ENCODE measurements around the gene CYS1.
A peak's percentile ranks its signal among the peaks of the same experiment; 100 is the strongest.

DNA sequence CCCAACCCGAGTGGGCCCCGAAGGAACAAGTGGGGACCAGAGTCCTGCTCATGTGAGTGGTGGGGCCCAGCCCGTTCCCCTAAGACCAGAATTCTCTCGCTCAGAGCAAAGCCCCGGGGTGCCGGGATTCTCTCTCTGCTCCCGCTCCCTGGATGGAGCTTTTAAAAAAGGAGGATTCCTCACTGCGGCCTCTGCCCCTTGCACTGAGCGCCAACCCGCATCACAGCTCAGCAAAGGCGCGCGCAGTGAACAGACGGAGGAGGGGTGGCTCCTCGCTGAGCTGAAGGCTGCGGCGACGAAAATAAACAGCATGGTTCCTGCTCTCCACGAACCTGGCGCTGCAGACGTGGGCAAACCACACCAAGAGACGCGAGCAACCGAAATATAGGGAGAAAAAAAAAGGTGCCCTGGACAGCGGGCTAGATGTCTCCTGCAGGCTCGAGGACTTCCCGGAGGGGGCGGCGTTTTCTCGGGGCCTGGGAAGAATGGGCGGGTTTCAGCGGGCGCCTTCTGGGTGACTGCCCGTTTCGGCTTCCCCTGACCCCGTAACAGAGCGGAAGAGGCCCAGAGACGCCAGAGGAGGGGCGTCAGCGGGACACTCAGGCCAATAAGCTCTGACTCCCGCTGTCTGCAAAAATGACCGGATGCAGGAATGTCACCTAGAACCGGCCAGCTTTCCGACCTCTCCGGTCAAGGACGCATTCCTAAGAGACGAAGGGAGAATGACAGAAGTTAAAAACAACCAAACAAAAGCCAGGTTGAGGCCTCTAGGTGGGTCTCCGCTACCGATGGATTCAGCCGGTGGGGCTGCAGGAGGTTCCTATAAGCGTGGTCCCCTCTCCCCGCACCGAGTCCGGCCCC is 37.7 kb downstream of the CYS1 start:
- TF ChIP-seq FOXA1 (IDR thresholded peaks at IDR 0.05) (no peak), TAF1 (conservative IDR thresholded peaks at IDR 0.05) (peak; percentile 77), YY1 (IDR thresholded peaks at IDR 0.05) (peak; percentile 63), SP1 (IDR thresholded peaks at IDR 0.05) (peak; percentile 87), FOXA2 (IDR thresholded peaks at IDR 0.05) (no peak), EGR1 (IDR thresholded peaks at IDR 0.05; ENCODE audit: low read depth in 2 of 2) (peak in 1 of 2 donors; percentile 25)
- TF ChIP-seq, protein P1, sequence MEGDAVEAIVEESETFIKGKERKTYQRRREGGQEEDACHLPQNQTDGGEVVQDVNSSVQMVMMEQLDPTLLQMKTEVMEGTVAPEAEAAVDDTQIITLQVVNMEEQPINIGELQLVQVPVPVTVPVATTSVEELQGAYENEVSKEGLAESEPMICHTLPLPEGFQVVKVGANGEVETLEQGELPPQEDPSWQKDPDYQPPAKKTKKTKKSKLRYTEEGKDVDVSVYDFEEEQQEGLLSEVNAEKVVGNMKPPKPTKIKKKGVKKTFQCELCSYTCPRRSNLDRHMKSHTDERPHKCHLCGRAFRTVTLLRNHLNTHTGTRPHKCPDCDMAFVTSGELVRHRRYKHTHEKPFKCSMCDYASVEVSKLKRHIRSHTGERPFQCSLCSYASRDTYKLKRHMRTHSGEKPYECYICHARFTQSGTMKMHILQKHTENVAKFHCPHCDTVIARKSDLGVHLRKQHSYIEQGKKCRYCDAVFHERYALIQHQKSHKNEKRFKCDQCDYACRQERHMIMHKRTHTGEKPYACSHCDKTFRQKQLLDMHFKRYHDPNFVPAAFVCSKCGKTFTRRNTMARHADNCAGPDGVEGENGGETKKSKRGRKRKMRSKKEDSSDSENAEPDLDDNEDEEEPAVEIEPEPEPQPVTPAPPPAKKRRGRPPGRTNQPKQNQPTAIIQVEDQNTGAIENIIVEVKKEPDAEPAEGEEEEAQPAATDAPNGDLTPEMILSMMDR (IDR thresholded peaks at IDR 0.05; ENCODE audit: low read depth, low read length, missing input control), result no peak
- TF ChIP-seq, protein P2, sequence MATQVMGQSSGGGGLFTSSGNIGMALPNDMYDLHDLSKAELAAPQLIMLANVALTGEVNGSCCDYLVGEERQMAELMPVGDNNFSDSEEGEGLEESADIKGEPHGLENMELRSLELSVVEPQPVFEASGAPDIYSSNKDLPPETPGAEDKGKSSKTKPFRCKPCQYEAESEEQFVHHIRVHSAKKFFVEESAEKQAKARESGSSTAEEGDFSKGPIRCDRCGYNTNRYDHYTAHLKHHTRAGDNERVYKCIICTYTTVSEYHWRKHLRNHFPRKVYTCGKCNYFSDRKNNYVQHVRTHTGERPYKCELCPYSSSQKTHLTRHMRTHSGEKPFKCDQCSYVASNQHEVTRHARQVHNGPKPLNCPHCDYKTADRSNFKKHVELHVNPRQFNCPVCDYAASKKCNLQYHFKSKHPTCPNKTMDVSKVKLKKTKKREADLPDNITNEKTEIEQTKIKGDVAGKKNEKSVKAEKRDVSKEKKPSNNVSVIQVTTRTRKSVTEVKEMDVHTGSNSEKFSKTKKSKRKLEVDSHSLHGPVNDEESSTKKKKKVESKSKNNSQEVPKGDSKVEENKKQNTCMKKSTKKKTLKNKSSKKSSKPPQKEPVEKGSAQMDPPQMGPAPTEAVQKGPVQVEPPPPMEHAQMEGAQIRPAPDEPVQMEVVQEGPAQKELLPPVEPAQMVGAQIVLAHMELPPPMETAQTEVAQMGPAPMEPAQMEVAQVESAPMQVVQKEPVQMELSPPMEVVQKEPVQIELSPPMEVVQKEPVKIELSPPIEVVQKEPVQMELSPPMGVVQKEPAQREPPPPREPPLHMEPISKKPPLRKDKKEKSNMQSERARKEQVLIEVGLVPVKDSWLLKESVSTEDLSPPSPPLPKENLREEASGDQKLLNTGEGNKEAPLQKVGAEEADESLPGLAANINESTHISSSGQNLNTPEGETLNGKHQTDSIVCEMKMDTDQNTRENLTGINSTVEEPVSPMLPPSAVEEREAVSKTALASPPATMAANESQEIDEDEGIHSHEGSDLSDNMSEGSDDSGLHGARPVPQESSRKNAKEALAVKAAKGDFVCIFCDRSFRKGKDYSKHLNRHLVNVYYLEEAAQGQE (IDR thresholded peaks at IDR 0.05), result peak; percentile 57

All from liver (tissue), 3 donors.